Liver (tissue), 3 donors: Measurements from ENCODE around the gene GRAMD1A.

Source experiments
- TAF1 ChIP-seq: conservative IDR thresholded peaks from 2 replicates; pipeline ENCODE4 v1.6.1; 2016; ENCODE audit warnings: antibody characterized with exemption, mild to moderate bottlenecking
- TF ChIP-seq, protein P1 (sequence below): fragments of 150-350 bp; IDR thresholded peaks from 2 replicates; pipeline ENCODE4 v1.5.1; 2017; ENCODE audit warnings: improper control_type of control experiment, low read depth, low read length; ENCODE audit not compliant: missing input control
- donor health status: healthy.
- donor health status: healthy.

GRCh38 chr19:35073516-35073915 is 73.4 kb downstream of the GRAMD1A start:
- no peak for TF ChIP-seq TAF1
- TF ChIP-seq, protein P1, sequence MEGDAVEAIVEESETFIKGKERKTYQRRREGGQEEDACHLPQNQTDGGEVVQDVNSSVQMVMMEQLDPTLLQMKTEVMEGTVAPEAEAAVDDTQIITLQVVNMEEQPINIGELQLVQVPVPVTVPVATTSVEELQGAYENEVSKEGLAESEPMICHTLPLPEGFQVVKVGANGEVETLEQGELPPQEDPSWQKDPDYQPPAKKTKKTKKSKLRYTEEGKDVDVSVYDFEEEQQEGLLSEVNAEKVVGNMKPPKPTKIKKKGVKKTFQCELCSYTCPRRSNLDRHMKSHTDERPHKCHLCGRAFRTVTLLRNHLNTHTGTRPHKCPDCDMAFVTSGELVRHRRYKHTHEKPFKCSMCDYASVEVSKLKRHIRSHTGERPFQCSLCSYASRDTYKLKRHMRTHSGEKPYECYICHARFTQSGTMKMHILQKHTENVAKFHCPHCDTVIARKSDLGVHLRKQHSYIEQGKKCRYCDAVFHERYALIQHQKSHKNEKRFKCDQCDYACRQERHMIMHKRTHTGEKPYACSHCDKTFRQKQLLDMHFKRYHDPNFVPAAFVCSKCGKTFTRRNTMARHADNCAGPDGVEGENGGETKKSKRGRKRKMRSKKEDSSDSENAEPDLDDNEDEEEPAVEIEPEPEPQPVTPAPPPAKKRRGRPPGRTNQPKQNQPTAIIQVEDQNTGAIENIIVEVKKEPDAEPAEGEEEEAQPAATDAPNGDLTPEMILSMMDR: no peak
